ENCODE data around the gene TCP11X1. TPM values are rescaled to one million over a fixed set of nuclear protein-coding genes. Genes with fewer than 3 reads are reported as not detected.
A peak's percentile ranks its signal among the peaks of the same experiment; 100 is the strongest.
"Not testable (repeated sequence)": the region's sequence is repeated elsewhere in the genome, so short reads cannot be mapped to it uniquely, and the experiment has no call there.

Gene TCP11X1
- not detected in 2 replicates for total RNA-seq (2016; rRNA removed; fragmentation: Illumina TruSeq; extraction: Trizol)
- total RNA-seq (2016; cell fraction: cytosol; rRNA removed; fragmentation: Illumina TruSeq; extraction: Trizol; ENCODE audit: low read depth), result not detected in 2 replicates
- total RNA-seq (2016; cell fraction: insoluble cytoplasmic fraction; rRNA removed; fragmentation: Illumina TruSeq; extraction: Trizol), result not detected in 2 replicates
- total RNA-seq (2016; cell fraction: membrane; rRNA removed; fragmentation: Illumina TruSeq; extraction: Trizol), result not detected in 2 replicates
- not detected in 2 replicates for total RNA-seq (2016; cell fraction: nucleus; rRNA removed; fragmentation: Illumina TruSeq; extraction: Trizol)
- not detected in 2 replicates for polyA plus RNA-seq (2011; rRNA removed)
- not detected in 2 replicates for polyA plus RNA-seq (2011; cell fraction: cytosol; rRNA removed)
- not detected in 2 replicates for polyA plus RNA-seq (2011; cell fraction: nucleus; rRNA removed)
- polyA plus RNA-seq (2012), result not detected in 2 replicates
- polyA plus RNA-seq (2016; cell fraction: cytosol; fragmentation: Illumina TruSeq; extraction: Trizol; ENCODE audit: low read depth), result not detected in 2 replicates
- polyA plus RNA-seq (2016; cell fraction: insoluble cytoplasmic fraction; fragmentation: Illumina TruSeq; extraction: Trizol; ENCODE audit: low read depth), result not detected in 2 replicates
- polyA plus RNA-seq (2016; cell fraction: membrane; fragmentation: Illumina TruSeq; extraction: Trizol; ENCODE audit: low read depth), result not detected in 2 replicates
- not detected in 2 replicates for polyA plus RNA-seq (2016; cell fraction: nucleus; fragmentation: Illumina TruSeq; extraction: Trizol; ENCODE audit: insufficient read depth, low read depth)
- not detected in 2 replicates for polyA minus RNA-seq (2011; rRNA and poly(A)+ RNA removed; ENCODE audit: low replicate concordance)
- not detected in 2 replicates for polyA minus RNA-seq (2011; cell fraction: cytosol; rRNA and poly(A)+ RNA removed)
- not detected in 2 replicates for polyA minus RNA-seq (2011; cell fraction: nucleus; rRNA and poly(A)+ RNA removed)
- Bru-seq, nascent RNA, result not detected
- not detected for BruChase-seq, experiment 1, labeled RNA remaining after a 6-hour chase
- BruChase-seq, experiment 2, labeled RNA remaining after a 2-hour chase, result not detected
- long read RNA-seq, experiment 1, result 0 reads
- long read RNA-seq, experiment 2, result 0 reads

GRCh38 chrX:102214986-102215385, at the start of gene TCP11X1:
Gene TCP11X1, plus strand, starts transcription at chrX:102215301.
- H3K27me3 ChIP-seq (ENCODE audit: control insufficient read depth in 1 of 2, insufficient read depth in 2 of 2, low read length in 2 of 2); H3K4me2 ChIP-seq (ENCODE audit: low read depth, low read length); H4K20me1 ChIP-seq (ENCODE audit: insufficient read depth, low read length); in situ Hi-C loops (cut with HindIII; ENCODE audit: extremely low pct_ligation_motif_present, low pct_unique_long_range_greater_than_20kb); POLR2A ChIA-PET; H3K9ac ChIP-seq (ENCODE audit: insufficient read depth, low read depth, low read length); H3K4me3 ChIP-seq (replicated peaks in 1 of 3; ENCODE audit: insufficient read depth in 1 of 3, low read depth in 2 of 3, low read length in 3 of 3); FAIRE-seq; H3K79me2 ChIP-seq (ENCODE audit: insufficient read depth, low read length); BruUV-seq (replicated peaks); H2AFZ ChIP-seq (ENCODE audit: low read length); H3K36me3 ChIP-seq (replicated peaks in 1 of 2; ENCODE audit: control insufficient read depth in 1 of 2, insufficient read depth in 2 of 2, low read length in 2 of 2); intact Hi-C loops (cut with micrococcal nuclease; ENCODE audit: unreplicated experiment); H3K9me3 ChIP-seq (ENCODE audit: low read length); DNase-seq (ENCODE audit: low spot score); H3K27ac ChIP-seq (ENCODE audit: extremely low read length, insufficient read depth, low read length); H3K4me1 ChIP-seq (ENCODE audit: insufficient read depth, low read length); ATAC-seq; CTCF ChIA-PET (ENCODE audit: low intra/inter-chr PET ratio, low total read pairs): not testable (repeated sequence)
- WGBS (ENCODE audit: low lambda C conversion rate), result no CpG with 5 or more reads among the region's 15 CpGs

GRCh38 chrX:102185967-102186720, 29.0 kb upstream of the TCP11X1 start:
- no peaks in the 10 kb centered on the region for H3K27me3 ChIP-seq (ENCODE audit: control insufficient read depth in 1 of 2, insufficient read depth in 2 of 2, low read length in 2 of 2)
- FAIRE-seq (no peak), DNase-seq (ENCODE audit: low spot score) (no peak), ATAC-seq (no peak)
- no peaks in the 10 kb centered on the region for H3K79me2 ChIP-seq (ENCODE audit: insufficient read depth, low read length)
- H3K4me2 ChIP-seq (ENCODE audit: low read depth, low read length), result no peak overlapping the region
- ChIA-PET CTCF (ENCODE audit: low intra/inter-chr PET ratio, low total read pairs) (no interaction called here), POLR2A (no interaction called here)
- no peak overlapping the region for H3K27ac ChIP-seq (ENCODE audit: extremely low read length, insufficient read depth, low read length)
- no TSS peak for BruUV-seq (replicated peaks)
- no peak overlapping the region for H2AFZ ChIP-seq (ENCODE audit: low read length)
- intact Hi-C loops (cut with micrococcal nuclease; ENCODE audit: unreplicated experiment) (no loop called here), in situ Hi-C loops (cut with HindIII; ENCODE audit: extremely low pct_ligation_motif_present, low pct_unique_long_range_greater_than_20kb) (no loop called here)
- WGBS (ENCODE audit: low lambda C conversion rate), result 13% methylated on average over 7 of the region's 7 CpGs
- H3K4me1 ChIP-seq (ENCODE audit: insufficient read depth, low read length), result no peaks in the 10 kb centered on the region
- H4K20me1 ChIP-seq (ENCODE audit: insufficient read depth, low read length), result no peaks in the 10 kb centered on the region
- H3K9me3 ChIP-seq (ENCODE audit: low read length), result no peaks in the 10 kb centered on the region
- no peaks in the 10 kb centered on the region for H3K36me3 ChIP-seq (replicated peaks in 1 of 2; ENCODE audit: control insufficient read depth in 1 of 2, insufficient read depth in 2 of 2, low read length in 2 of 2)
- no peak overlapping the region for H3K4me3 ChIP-seq (replicated peaks in 1 of 3; ENCODE audit: insufficient read depth in 1 of 3, low read depth in 2 of 3, low read length in 3 of 3)
- H3K9ac ChIP-seq (ENCODE audit: insufficient read depth, low read depth, low read length), result no peak overlapping the region
- peak; percentile 63; the same call in 1 of the 2 replicates for TF ChIP-seq MAFF (IDR thresholded peaks at IDR 0.05; ENCODE audit: low read depth, low read length)
- TF ChIP-seq NFIB (CRISPR knock-in tag; IDR thresholded peaks at IDR 0.05; ENCODE audit: borderline replicate concordance), result no peak
- TF ChIP-seq, protein P1, sequence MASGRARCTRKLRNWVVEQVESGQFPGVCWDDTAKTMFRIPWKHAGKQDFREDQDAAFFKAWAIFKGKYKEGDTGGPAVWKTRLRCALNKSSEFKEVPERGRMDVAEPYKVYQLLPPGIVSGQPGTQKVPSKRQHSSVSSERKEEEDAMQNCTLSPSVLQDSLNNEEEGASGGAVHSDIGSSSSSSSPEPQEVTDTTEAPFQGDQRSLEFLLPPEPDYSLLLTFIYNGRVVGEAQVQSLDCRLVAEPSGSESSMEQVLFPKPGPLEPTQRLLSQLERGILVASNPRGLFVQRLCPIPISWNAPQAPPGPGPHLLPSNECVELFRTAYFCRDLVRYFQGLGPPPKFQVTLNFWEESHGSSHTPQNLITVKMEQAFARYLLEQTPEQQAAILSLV (CRISPR knock-in tag; IDR thresholded peaks at IDR 0.05; ENCODE audit: borderline replicate concordance), result no peak
- TF ChIP-seq ZNF761 (CRISPR knock-in tag; conservative IDR thresholded peaks at IDR 0.05), result no peak
- no peak for TF ChIP-seq ZNF883 (CRISPR knock-in tag; IDR thresholded peaks at IDR 0.05; ENCODE audit: not compliant biosample characterization)
- TF ChIP-seq RBFOX2 (IDR thresholded peaks at IDR 0.05; ENCODE audit: low read depth, low read length), result no peak
